Esophagus muscularis mucosa (tissue), 4 donors: ENCODE measurements around the gene DACH1. TPM values are rescaled to one million over a fixed set of nuclear protein-coding genes. Genes with fewer than 3 reads are reported as not detected.

Experiments used
- DNase-seq: peaks from one replicate; pipeline ENCODE4 v3.0.0-alpha.2; 2017; ENCODE audit errors: extremely low spot score
- H3K27ac ChIP-seq, 4 donors: fragments of 200-600 bp; sonication (generic); replicated peaks in 1 of 4; 1 replicate in 3 of 4; 2 replicates in 1 of 4; pipeline ENCODE4 v1.5.1; 2016 to 2019; ENCODE audit warnings: mild to moderate bottlenecking in 1 of 4
- H3K27me3 ChIP-seq, 4 donors: fragments of 200-600 bp; sonication (generic); one replicate each; pipeline versions ENCODE4 v1.5.1 to v1.6.0; 2016 to 2019
- H3K36me3 ChIP-seq, 4 donors: fragments of 200-600 bp; sonication (generic); one replicate each; pipeline ENCODE4 v1.5.1; 2016 to 2019
- H3K4me1 ChIP-seq, 4 donors: fragments of 200-600 bp; sonication (generic); one replicate each; pipeline ENCODE4 v1.5.1; 2016 to 2019
- H3K4me3 ChIP-seq, 4 donors: fragments of 200-600 bp; sonication (generic); 1 replicate in 2 of 4; 2 replicates in 2 of 4; pipeline ENCODE4 v1.5.1; 2016 to 2019; ENCODE audit warnings: mild to moderate bottlenecking in 4 of 4, moderate library complexity in 1 of 4
- H3K9me3 ChIP-seq, 4 donors: fragments of 200-600 bp; sonication (generic); 1 replicate in 3 of 4; 2 replicates in 1 of 4; pipeline ENCODE4 v1.5.1; 2016 to 2019
- CTCF ChIP-seq, 3 experiments: fragments of 200-600 bp in 2 of 3; fragments of 450-650 bp in 1 of 3; sonication (generic) in 2 of 3; IDR thresholded peaks; one replicate each; pipeline ENCODE4 v1.5.1; 2017 to 2019; ENCODE audit warnings: antibody characterized with exemption in 3 of 3, mild to moderate bottlenecking in 2 of 3, moderate library complexity in 1 of 3
- EP300 ChIP-seq: sonication (generic); formaldehyde crosslinking; IDR thresholded peaks from one replicate; pipeline ENCODE4 v1.6.1; 2017; ENCODE audit warnings: antibody characterized with exemption
- POLR2A ChIP-seq: fragments of 450-650 bp; IDR thresholded peaks from one replicate; pipeline ENCODE4 v1.6.1; 2017; ENCODE audit warnings: antibody characterized with exemption, moderate library complexity, mild to moderate bottlenecking, low read depth
- POLR2AphosphoS5 ChIP-seq, 2 donors: sonication (generic); formaldehyde crosslinking; IDR thresholded peaks; one replicate each; pipeline ENCODE4 v1.6.1; 2017; ENCODE audit warnings: antibody characterized with exemption in 2 of 2
- WGBS: methylation state at CpG from one replicate; pipeline ENCODE4 v1.1.5; 2018; 5-methylcytosine and 5-hydroxymethylcytosine counted together
- intact Hi-C: fragments of 100-400 bp; cut with DNase I; formaldehyde crosslinking; loops from one replicate; pipeline ENCODE4 v1.15.1; 2023
- total RNA-seq, 4 donors: library from RNA; depleted of rRNA; stranded (reverse); fragments of >200 nt; gene quantifications; one replicate each; pipeline versions ENCODE4 v1.1.0 to v1.2.1, GENCODE V29; 2016

Gene DACH1
- total RNA-seq, 4 donors from 2014 or later = 1.2 to 2.0 (median 1.5) TPM

GRCh38 chr13:71517004-71517403 is 350.0 kb downstream of the DACH1 start:
- H3K4me1 ChIP-seq = no peaks in the 10 kb centered on the region
- no peaks in the 10 kb centered on the region for H3K27me3 ChIP-seq
- TF ChIP-seq CTCF (IDR thresholded peaks at IDR 0.05) (no peak), POLR2A (no peak), POLR2AphosphoS5 (IDR thresholded peaks at IDR 0.05) (no peak), EP300 (no peak)
- H3K27ac ChIP-seq = no peak overlapping the region
- 91% methylated on average over 2 of the region's 2 CpGs for WGBS
- intact Hi-C loops = no loop called here
- H3K9me3 ChIP-seq = no peaks in the 10 kb centered on the region
- no peak overlapping the region for H3K4me3 ChIP-seq
- no peak for DNase-seq
- H3K36me3 ChIP-seq = no peaks in the 10 kb centered on the region

DNA sequence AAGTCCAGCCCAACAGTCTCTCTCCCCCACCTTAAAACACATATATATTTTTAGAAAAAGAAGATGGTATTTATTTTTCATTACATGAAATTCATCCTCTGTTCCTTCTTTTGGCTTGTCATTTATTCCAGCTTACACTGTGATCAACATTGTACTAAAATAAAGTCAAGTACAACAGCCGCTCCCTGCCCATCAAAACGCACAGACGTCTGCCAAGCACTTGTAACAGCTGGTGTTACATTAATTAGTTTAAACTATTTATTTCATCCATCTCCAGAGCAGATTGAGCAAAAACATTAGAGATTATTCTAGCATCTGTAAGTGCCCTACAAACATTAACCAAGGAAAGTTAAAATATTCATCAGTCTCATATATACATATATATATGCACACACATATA is 350.5 kb downstream of the DACH1 start:
- intact Hi-C loops = no loop called here
- H3K27ac ChIP-seq = no peak overlapping the region
- H3K4me3 ChIP-seq = no peak overlapping the region
- H3K36me3 ChIP-seq = no peaks in the 10 kb centered on the region
- no peak for TF ChIP-seq CTCF (IDR thresholded peaks at IDR 0.05)
- TF ChIP-seq POLR2AphosphoS5 (IDR thresholded peaks at IDR 0.05) = no peak
- no peak for TF ChIP-seq EP300
- TF ChIP-seq POLR2A = no peak
- WGBS = 71% methylated on average over 3 of the region's 3 CpGs
- no peaks in the 10 kb centered on the region for H3K27me3 ChIP-seq
- H3K4me1 ChIP-seq = no peaks in the 10 kb centered on the region
- DNase-seq = no peak
- H3K9me3 ChIP-seq = no peaks in the 10 kb centered on the region

DNA sequence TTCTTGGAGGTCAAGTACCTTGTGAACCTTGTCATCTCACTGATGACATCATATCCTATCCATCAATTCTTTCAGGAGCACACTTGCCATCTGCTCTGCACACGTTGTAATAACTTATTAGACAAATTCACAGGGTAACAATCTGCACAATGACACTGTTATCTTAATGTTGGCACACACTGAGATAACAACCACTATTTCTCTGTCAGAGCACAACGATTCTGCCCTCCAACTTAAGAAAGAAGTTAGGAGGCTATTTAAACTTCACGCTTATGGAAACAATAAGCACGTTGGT is 351.3 kb downstream of the DACH1 start:
- Histone ChIP-seq H3K27ac (no peak overlapping the region), H3K27me3 (no peaks in the 10 kb centered on the region), H3K4me1 (no peaks in the 10 kb centered on the region), H3K36me3 (no peaks in the 10 kb centered on the region), H3K9me3 (no peaks in the 10 kb centered on the region), H3K4me3 (no peak overlapping the region)
- TF ChIP-seq POLR2AphosphoS5 (IDR thresholded peaks at IDR 0.05) (no peak), POLR2A (no peak), EP300 (no peak), CTCF (IDR thresholded peaks at IDR 0.05) (no peak)
- intact Hi-C loops = no loop called here
- no peak for DNase-seq
- 50% methylated on average over 4 of the region's 4 CpGs for WGBS

DNA sequence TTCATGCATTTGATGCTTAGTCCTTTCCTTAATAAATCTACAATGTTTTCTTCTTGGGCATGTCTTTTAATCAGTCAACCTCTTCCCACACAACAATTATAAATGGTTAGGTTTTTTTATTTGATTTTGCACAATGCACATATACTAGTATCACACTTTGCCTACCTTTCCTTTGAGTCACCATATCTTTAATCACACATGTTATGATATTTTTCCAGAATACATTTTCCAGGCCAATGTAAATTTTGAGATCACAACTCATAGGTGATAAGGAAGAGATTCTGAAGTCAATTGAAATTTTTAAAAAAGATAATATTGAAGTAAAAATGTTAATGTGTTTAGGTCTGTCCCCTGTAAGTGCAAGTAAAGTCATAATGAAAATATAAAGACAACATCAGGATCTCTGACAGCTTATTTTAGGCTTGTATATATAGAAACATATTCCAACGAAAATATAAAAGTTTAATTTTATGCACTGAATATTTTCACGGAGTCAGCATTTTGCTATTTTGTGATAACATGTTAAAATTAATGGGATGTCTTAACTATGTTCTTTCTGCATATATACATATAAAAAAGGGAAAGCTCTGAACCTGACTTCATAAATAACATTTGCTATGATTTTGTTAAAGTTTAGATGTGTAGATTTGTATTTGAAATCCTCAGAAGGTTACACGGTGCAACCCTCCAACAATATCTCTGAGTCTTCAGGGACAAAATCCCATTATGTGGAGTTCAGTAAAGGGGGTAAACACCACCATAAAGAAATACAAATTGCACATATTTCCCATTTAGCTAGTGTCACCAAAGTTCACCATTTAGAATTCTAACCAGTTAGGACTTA is 351.9 kb downstream of the DACH1 start:
- WGBS = 64% methylated on average over 3 of the region's 3 CpGs
- intact Hi-C loops = no loop called here

More for the DNA sequence above, 351.9 kb downstream of the DACH1 start:
- Histone ChIP-seq H3K4me3 (no peak overlapping the region), H3K27me3 (no peaks in the 10 kb centered on the region), H3K36me3 (no peaks in the 10 kb centered on the region), H3K27ac (no peak overlapping the region), H3K9me3 (no peaks in the 10 kb centered on the region), H3K4me1 (no peaks in the 10 kb centered on the region)
- TF ChIP-seq EP300 = no peak
- no peak for TF ChIP-seq POLR2A
- no peak for TF ChIP-seq CTCF (IDR thresholded peaks at IDR 0.05)
- no peak for TF ChIP-seq POLR2AphosphoS5 (IDR thresholded peaks at IDR 0.05)
- DNase-seq = no peak
